Ovary (tissue), 9 donors: ENCODE results near the gene RASL10A. TPM values are rescaled to one million over a fixed set of nuclear protein-coding genes. Genes with fewer than 3 reads are reported as not detected.

Experiments
- DNase-seq, 5 donors: peaks; one replicate each; pipeline ENCODE4 v3.0.0-alpha.2; 2019 to 2020
- H3K27ac ChIP-seq, 2 donors: fragments of 200-600 bp; one replicate each; pipeline versions ENCODE4 v1.5.1 to v1.8.0; 2019 to 2022
- H3K27me3 ChIP-seq: fragments of 200-600 bp; one replicate; pipeline ENCODE4 v1.8.0; 2022
- H3K36me3 ChIP-seq: fragments of 200-600 bp; sonication (generic); one replicate; pipeline ENCODE4 v1.5.1; 2019
- H3K4me1 ChIP-seq: one replicate; pipeline ENCODE4 v1.8.1; 2013; ENCODE audit warnings: mild to moderate bottlenecking, moderate library complexity; ENCODE audit not compliant: insufficient read depth
- H3K4me3 ChIP-seq: fragments of 200-600 bp; sonication (generic); one replicate; pipeline ENCODE4 v1.5.1; 2017
- H3K9me3 ChIP-seq, 2 donors: fragments of 200-600 bp in 1 of 2; sonication (generic) in 1 of 2; one replicate each; pipeline versions ENCODE4 v1.5.1 to v1.8.1; 2013 to 2019; ENCODE audit warnings: mild to moderate bottlenecking in 1 of 2, moderate library complexity in 1 of 2
- EP300 ChIP-seq: sonication (generic); formaldehyde crosslinking; IDR thresholded peaks from one replicate; pipeline ENCODE4 v1.6.1; 2017; ENCODE audit warnings: antibody characterized with exemption
- POLR2A ChIP-seq: fragments of 450-650 bp; IDR thresholded peaks from one replicate; pipeline ENCODE4 v1.6.1; 2017; ENCODE audit warnings: antibody characterized with exemption, mild to moderate bottlenecking, moderate library complexity
- WGBS, 3 donors: extraction: QIAGEN DNeasy Blood & Tissue Kit in 1 of 3; methylation state at CpG; one replicate each; pipeline versions ENCODE4 v1.1.5 to v1.1.7; 2013 to 2017; 5-methylcytosine and 5-hydroxymethylcytosine counted together
- intact Hi-C, 4 donors: fragments of 100-400 bp; cut with DNase I; formaldehyde crosslinking; loops; one replicate each; pipeline versions ENCODE4 v1.11.0 to v1.15.1; 2022 to 2023
- polyA plus RNA-seq, 2 donors: library from polyadenylated mRNA; stranded (reverse); fragments of 200-250 nt in 1 of 2; fragments of 350-450 nt in 1 of 2; fragmentation: Illumina TruSeq in 1 of 2; extraction: RNeasy Lipid Tissue Mini Kit (QIAGEN cat#74804) in 1 of 2; gene quantifications; one replicate each; pipeline ENCODE4 v1.2.3, GENCODE V29; 2013 to 2014
- total RNA-seq, 7 donors: library from RNA; depleted of rRNA in 2 of 7; stranded (reverse); fragments of >200 nt in 2 of 7; fragmentation: NEBNext Ultra II Directional in 3 of 7; extraction: Animal tissue kit (Norgen Biotek cat#: 25700) in 3 of 7; gene quantifications; one replicate each; pipeline versions ENCODE4 v1.1.0 to v1.2.4, GENCODE V29; 2016 to 2023
- TF ChIP-seq, protein P1 (sequence below), 3 donors: fragments of 450-650 bp in 2 of 3; fragments of 200-600 bp in 1 of 3; IDR thresholded peaks; one replicate each; pipeline versions ENCODE4 v1.5.1 to v1.8.0; 2016 to 2022; ENCODE audit warnings: antibody characterized with exemption in 3 of 3, mild to moderate bottlenecking in 1 of 3
- donor health status: DM: no; HTN: no; CAD: no; lungs with moderate emphysema.
- donor health status: DM: no; HTN: no; CAD: no.
- donor health status: Bipolar disorder and iron deficiency.
- donor health status: DM: yes; HTN: yes; CAD: no.
- donor health status: DM: no; HTN: no; CAD: no.
- donor health status: DM: yes; HTN: yes; CAD: no.

RASL10A gene
- total and polyA plus RNA-seq, 9 donors = 0.22 to 0.53 (median 0.40) TPM; not detected in 3

DNA sequence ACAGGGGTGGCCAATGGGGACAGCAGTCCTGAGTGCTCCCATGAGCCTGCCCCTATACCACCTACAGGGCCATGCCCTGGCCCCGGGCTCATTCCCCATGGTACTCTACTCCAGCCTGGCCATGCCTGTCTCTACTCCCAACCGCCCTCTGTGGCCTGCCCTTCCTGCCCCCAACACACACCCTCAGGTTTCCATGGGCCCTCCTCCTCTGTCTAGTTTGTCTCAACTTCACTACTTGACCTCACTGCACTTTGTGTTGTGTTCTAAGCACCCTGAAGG lies 26.3 kb upstream of the RASL10A start:
- DNase-seq = no peak
- Histone ChIP-seq H3K27me3 (no peaks in the 10 kb centered on the region), H3K4me1 (no peaks in the 10 kb centered on the region), H3K27ac (no peak overlapping the region), H3K4me3 (no peak overlapping the region), H3K9me3 (no peaks in the 10 kb centered on the region), H3K36me3 (no peaks in the 10 kb centered on the region)
- WGBS, 3 donors = 90 to 100% (median 100%) methylated on average over 2 of the region's 2 CpGs
- intact Hi-C loops = no loop called here
- TF ChIP-seq POLR2A (no peak), EP300 (no peak)
- TF ChIP-seq, protein P1, sequence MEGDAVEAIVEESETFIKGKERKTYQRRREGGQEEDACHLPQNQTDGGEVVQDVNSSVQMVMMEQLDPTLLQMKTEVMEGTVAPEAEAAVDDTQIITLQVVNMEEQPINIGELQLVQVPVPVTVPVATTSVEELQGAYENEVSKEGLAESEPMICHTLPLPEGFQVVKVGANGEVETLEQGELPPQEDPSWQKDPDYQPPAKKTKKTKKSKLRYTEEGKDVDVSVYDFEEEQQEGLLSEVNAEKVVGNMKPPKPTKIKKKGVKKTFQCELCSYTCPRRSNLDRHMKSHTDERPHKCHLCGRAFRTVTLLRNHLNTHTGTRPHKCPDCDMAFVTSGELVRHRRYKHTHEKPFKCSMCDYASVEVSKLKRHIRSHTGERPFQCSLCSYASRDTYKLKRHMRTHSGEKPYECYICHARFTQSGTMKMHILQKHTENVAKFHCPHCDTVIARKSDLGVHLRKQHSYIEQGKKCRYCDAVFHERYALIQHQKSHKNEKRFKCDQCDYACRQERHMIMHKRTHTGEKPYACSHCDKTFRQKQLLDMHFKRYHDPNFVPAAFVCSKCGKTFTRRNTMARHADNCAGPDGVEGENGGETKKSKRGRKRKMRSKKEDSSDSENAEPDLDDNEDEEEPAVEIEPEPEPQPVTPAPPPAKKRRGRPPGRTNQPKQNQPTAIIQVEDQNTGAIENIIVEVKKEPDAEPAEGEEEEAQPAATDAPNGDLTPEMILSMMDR (IDR thresholded peaks at IDR 0.05) = no peak

DNA sequence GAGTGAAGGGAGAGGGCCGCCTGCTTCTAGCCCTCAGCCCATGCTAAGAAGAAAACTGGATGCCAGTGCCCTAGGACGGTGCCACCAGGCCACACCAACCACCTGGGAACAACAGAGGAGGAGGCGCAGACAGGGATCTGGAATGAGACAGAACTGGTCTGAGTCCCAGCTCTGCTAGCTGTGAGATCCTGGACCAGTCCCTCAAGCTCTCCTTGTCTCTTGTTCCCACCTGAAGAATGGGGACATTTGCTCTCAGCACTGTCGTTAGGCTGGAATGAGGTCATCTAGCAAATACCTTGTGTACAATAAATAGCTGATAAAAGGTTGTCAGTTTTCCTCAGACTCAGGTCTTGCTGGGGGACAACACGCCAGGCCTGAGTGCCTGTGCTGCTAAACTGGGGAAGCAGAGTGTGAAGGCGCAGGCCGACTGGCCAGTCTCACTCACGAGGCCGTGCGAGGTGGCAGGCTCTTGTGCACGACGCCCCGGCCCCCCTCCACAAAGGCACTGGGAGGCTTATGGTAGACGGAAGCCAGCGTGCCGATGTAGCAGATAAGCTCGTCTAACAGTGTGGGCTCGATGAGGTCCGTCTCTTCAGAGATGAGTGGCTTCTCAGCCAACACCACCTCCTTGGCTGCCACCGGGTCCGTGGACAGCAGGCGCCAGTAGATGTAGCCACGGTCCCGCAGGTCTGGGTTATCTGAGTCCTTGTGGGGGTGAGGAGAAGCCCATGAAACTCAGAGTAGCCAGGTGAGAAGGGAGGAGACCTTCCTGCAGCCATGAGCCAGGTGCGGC lies 25.8 kb upstream of the RASL10A start:
- Histone ChIP-seq H3K27ac (no peak overlapping the region), H3K36me3 (no peaks in the 10 kb centered on the region)

DNA sequence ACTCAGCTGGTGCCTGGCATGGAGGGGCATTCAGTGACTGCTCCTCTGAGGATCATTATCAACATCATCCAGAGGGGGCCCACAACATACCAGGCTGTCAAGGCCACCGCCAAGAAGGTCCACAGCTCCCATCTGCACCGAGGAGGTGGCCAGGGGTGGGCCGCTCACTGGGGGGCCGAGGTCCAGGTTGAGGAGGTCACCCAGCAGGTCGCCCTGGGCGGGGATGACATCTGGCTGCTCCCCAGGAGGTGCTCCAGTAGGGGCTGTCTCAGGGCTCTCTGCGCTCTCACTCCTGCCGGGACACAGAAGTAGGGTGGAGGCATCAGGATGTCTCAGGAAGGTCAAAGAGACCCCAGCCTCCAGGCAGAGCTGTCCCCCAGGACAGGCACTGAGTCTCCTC lies 25.1 kb upstream of the RASL10A start:
- Histone ChIP-seq H3K4me1 (no peaks in the 10 kb centered on the region), H3K4me3 (no peak overlapping the region), H3K36me3 (no peaks in the 10 kb centered on the region), H3K27ac (no peak overlapping the region), H3K27me3 (no peaks in the 10 kb centered on the region), H3K9me3 (no peaks in the 10 kb centered on the region)
- intact Hi-C loops = no loop called here
- TF ChIP-seq POLR2A = no peak
- TF ChIP-seq, protein P1 (IDR thresholded peaks at IDR 0.05) = no peak
- no peak for TF ChIP-seq EP300
- WGBS, 3 donors = 84 to 87% (median 86%) methylated on average over 8 of the region's 8 CpGs
- no peak for DNase-seq

More for the DNA sequence above, 25.8 kb upstream of the RASL10A start:
- Histone ChIP-seq H3K4me1 (no peaks in the 10 kb centered on the region), H3K9me3 (no peaks in the 10 kb centered on the region), H3K4me3 (no peak overlapping the region), H3K27me3 (no peaks in the 10 kb centered on the region)
- no peak for TF ChIP-seq EP300
- TF ChIP-seq POLR2A = no peak
- TF ChIP-seq, protein P1 (IDR thresholded peaks at IDR 0.05) = no peak
- WGBS, 3 donors = 91 to 92% (median 91%) methylated on average over 25 of the region's 25 CpGs
- intact Hi-C loops = no loop called here
- no peak for DNase-seq

DNA sequence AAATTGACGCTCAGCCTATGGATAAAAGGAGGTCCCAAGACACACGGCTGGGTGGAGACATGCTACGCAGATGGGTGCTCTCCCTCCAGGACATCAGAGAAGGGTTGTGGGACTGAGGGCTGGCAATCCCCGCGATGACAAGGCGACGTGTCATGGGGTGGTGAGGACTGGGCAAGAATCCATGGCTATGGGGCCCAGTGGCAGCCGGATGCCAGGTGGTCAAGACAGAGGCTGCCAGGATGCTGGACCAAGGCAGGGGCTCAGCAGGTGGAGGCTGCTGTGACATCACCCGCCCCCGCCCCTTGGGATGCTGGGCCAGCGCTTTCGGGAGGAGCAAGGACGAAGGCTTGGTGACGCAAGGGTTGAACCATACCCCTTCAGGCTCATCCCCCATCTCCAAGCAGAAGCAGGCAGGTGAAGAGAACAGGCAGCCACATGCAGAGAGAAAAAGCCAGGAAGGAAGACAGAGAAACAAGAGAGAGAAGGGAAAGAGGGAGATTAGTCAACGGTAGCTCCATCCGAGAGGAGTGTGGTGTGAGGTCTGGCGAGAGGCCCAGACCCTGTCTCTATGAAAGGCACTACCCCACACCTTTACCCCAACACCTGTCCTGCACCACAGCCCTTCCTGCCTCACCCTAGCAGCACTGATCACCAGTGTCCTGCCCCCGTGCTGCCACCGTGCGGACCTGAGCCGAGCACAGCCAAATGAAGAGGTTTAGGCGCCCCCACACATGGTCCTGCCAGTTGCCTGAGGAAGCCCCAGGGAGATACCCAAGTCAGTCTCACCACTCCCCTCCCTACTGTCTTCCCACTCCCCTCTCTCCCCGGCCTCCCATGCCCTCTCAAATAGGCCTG lies 24.1 kb upstream of the RASL10A start:
- Histone ChIP-seq H3K9me3 (no peaks in the 10 kb centered on the region), H3K27ac (no peak overlapping the region), H3K27me3 (no peaks in the 10 kb centered on the region), H3K4me3 (no peak overlapping the region), H3K36me3 (no peaks in the 10 kb centered on the region), H3K4me1 (no peaks in the 10 kb centered on the region)
- TF ChIP-seq, protein P1 (IDR thresholded peaks at IDR 0.05) = no peak
- TF ChIP-seq EP300 (no peak), POLR2A (no peak)
- intact Hi-C loops = no loop called here
- WGBS, 3 donors = 91 to 92% (median 92%) methylated on average over 23 of the region's 23 CpGs
- no peak for DNase-seq
